Gastrocnemius medialis (tissue), 4 donors: ENCODE data around the gene SOAT1.

Experiments used
- POLR2A ChIP-seq, 2 donors: fragments of 450-650 bp; IDR thresholded peaks; one replicate each; pipeline ENCODE4 v1.6.1; 2017; ENCODE audit warnings: antibody characterized with exemption in 2 of 2, mild to moderate bottlenecking in 2 of 2, moderate library complexity in 2 of 2
- TF ChIP-seq, protein P1 (sequence below), 5 experiments: fragments of 450-650 bp in 3 of 5; fragments of 200-600 bp in 2 of 5; sonication (generic) in 2 of 5; IDR thresholded peaks in 4 of 5; conservative IDR thresholded peaks in 1 of 5; 1 replicate in 4 of 5; 2 replicates in 1 of 5; pipeline ENCODE4 v1.5.1; 2016 to 2019; ENCODE audit warnings: antibody characterized with exemption in 5 of 5, mild to moderate bottlenecking in 3 of 5, moderate library complexity in 3 of 5

DNA sequence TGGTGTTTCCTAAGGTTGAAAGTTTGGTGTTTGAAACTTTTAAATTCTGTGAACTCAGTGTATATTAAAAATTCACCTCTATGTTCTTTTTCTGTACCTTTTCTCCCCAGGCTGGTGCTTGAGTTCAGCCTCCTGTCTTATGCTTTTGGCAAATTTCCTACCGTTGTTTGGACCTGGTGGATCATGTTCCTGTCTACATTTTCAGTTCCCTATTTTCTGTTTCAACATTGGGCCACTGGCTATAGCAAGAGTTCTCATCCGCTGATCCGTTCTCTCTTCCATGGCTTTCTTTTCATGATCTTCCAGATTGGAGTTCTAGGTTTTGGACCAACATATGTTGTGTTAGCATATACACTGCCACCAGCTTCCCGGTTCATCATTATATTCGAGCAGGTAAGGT lies 47.3 kb downstream of the SOAT1 start:
- TF ChIP-seq, protein P1, sequence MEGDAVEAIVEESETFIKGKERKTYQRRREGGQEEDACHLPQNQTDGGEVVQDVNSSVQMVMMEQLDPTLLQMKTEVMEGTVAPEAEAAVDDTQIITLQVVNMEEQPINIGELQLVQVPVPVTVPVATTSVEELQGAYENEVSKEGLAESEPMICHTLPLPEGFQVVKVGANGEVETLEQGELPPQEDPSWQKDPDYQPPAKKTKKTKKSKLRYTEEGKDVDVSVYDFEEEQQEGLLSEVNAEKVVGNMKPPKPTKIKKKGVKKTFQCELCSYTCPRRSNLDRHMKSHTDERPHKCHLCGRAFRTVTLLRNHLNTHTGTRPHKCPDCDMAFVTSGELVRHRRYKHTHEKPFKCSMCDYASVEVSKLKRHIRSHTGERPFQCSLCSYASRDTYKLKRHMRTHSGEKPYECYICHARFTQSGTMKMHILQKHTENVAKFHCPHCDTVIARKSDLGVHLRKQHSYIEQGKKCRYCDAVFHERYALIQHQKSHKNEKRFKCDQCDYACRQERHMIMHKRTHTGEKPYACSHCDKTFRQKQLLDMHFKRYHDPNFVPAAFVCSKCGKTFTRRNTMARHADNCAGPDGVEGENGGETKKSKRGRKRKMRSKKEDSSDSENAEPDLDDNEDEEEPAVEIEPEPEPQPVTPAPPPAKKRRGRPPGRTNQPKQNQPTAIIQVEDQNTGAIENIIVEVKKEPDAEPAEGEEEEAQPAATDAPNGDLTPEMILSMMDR (IDR thresholded peaks at IDR 0.05 in 4 of 5, conservative IDR thresholded peaks at IDR 0.05 in 1 of 5), result no peak
- no peak for TF ChIP-seq POLR2A (IDR thresholded peaks at IDR 0.05)
